Erythroblast (primary cell): ENCODE data around the gene CEP20.
"Not testable (repeated sequence)": the region's sequence is repeated elsewhere in the genome, so short reads cannot be mapped to it uniquely, and the experiment has no call there.

Experiments
- DNase-seq, 2 experiments: peaks; one replicate each; lab custom pipeline; 2025; lab: John Stamatoyannopoulos, UW
- GATA1 ChIP-seq: IDR thresholded peaks from 2 replicates; pipeline ENCODE4 v1.6.1; 2011; ENCODE audit warnings: low read depth, mild to moderate bottlenecking, control low read depth, low read length, moderate library complexity
- POLR2A ChIP-seq: IDR thresholded peaks from 2 replicates; pipeline ENCODE4 v1.6.1; 2011; ENCODE audit warnings: mild to moderate bottlenecking, low read length

Gene CEP20

GRCh38 chr16:15858921-15859668, 29.3 kb downstream of the CEP20 start:
- TF ChIP-seq GATA1 (no peak), POLR2A (no peak)
- no peak for DNase-seq

- TF ChIP-seq POLR2A, result no peak
- TF ChIP-seq GATA1, result no peak
These were observed 30.5 kb downstream of the CEP20 start for GRCh38 chr16:15857724-15858560.

GRCh38 chr16:15856901-15857698, 31.3 kb downstream of the CEP20 start, which contains the start of gene MYH11:
MYH11 (minus strand) TSS chr16:15857028; CDS start chr16:15838252, 18,776 bp downstream.
- DNase-seq, result no peak
- TF ChIP-seq POLR2A (no peak), GATA1 (no peak)

More at GRCh38 chr16:15857724-15858560, 30.5 kb downstream of the CEP20 start:
- DNase-seq, result no peak

- TF ChIP-seq GATA1, result no peak
- no peak for TF ChIP-seq POLR2A
- DNase-seq, result peak in 1 of 2 experiments; percentile 46
These were observed 32.2 kb downstream of the CEP20 start for GRCh38 chr16:15856182-15856581.

- no peak for TF ChIP-seq POLR2A
- TF ChIP-seq GATA1, result no peak
These were observed 32.7 kb downstream of the CEP20 start for GRCh38 chr16:15855704-15856003.

GRCh38 chr16:15854906-15855703, 33.3 kb downstream of the CEP20 start:
- DNase-seq, result no peak
- no peak for TF ChIP-seq GATA1
- TF ChIP-seq POLR2A, result no peak

More at GRCh38 chr16:15855704-15856003, 32.7 kb downstream of the CEP20 start:
- DNase-seq, result no peak

GRCh38 chr16:15854061-15854460, 34.3 kb downstream of the CEP20 start:
- DNase-seq, result no peak
- TF ChIP-seq POLR2A (no peak), GATA1 (no peak)

GRCh38 chr16:15853021-15853420, 35.4 kb downstream of the CEP20 start:
- DNase-seq, result no peak
- TF ChIP-seq GATA1, result no peak
- TF ChIP-seq POLR2A, result no peak

- DNase-seq, result not testable (repeated sequence)
These were observed 37.8 kb downstream of the CEP20 start for GRCh38 chr16:15850555-15850954.

GRCh38 chr16:15849209-15849981, 39.0 kb downstream of the CEP20 start:
- no peak for TF ChIP-seq POLR2A
- TF ChIP-seq GATA1, result no peak
- DNase-seq, result no peak

- TF ChIP-seq GATA1 (no peak), POLR2A (no peak)
- DNase-seq, result no peak
These were observed 40.7 kb downstream of the CEP20 start for GRCh38 chr16:15847611-15848175.

GRCh38 chr16:15846510-15846909, 41.9 kb downstream of the CEP20 start:
- no peak for DNase-seq
- TF ChIP-seq GATA1, result no peak
- no peak for TF ChIP-seq POLR2A
